ENCODE results near the gene DOCK9.

The DOCK9 gene

GRCh38 chr13:98800078-98800477 lies 177.8 kb downstream of the DOCK9 start:
- Histone ChIP-seq H3K27me3 (ENCODE audit: control insufficient read depth, insufficient read depth, low read length) (no peaks in the 10 kb centered on the region), H3K9me3 (ENCODE audit: control insufficient read depth, low read length) (no peaks in the 10 kb centered on the region), H3K4me1 (ENCODE audit: control insufficient read depth, insufficient read depth, low read length) (peaks cover 11% of the 10 kb centered on the region), H3K4me3 (ENCODE audit: low read length) (no peak overlapping the region), H3K36me3 (ENCODE audit: control insufficient read depth, insufficient read depth, low read length) (peaks cover 6% of the 10 kb centered on the region), H3K9ac (ENCODE audit: low read length) (no peak overlapping the region)

- no peaks in the 10 kb centered on the region for H3K36me3 ChIP-seq (ENCODE audit: control insufficient read depth, insufficient read depth, low read length)
- H3K27me3 ChIP-seq (ENCODE audit: control insufficient read depth, insufficient read depth, low read length), result no peaks in the 10 kb centered on the region
- H3K4me1 ChIP-seq (ENCODE audit: control insufficient read depth, insufficient read depth, low read length), result peaks cover 11% of the 10 kb centered on the region
- H3K4me3 ChIP-seq (ENCODE audit: low read length), result no peak overlapping the region
- H3K9ac ChIP-seq (ENCODE audit: low read length), result no peak overlapping the region
- no peaks in the 10 kb centered on the region for H3K9me3 ChIP-seq (ENCODE audit: control insufficient read depth, low read length)
Measured at GRCh38 chr13:98798849-98799645, 178.8 kb downstream of the DOCK9 start.

- Histone ChIP-seq H3K36me3 (ENCODE audit: control insufficient read depth, insufficient read depth, low read length) (no peaks in the 10 kb centered on the region), H3K9me3 (ENCODE audit: control insufficient read depth, low read length) (no peaks in the 10 kb centered on the region), H3K27me3 (ENCODE audit: control insufficient read depth, insufficient read depth, low read length) (no peaks in the 10 kb centered on the region), H3K4me1 (ENCODE audit: control insufficient read depth, insufficient read depth, low read length) (peaks cover 2% of the 10 kb centered on the region), H3K9ac (ENCODE audit: low read length) (no peak overlapping the region), H3K4me3 (ENCODE audit: low read length) (no peak overlapping the region)
Measured at GRCh38 chr13:98797456-98797855, 180.4 kb downstream of the DOCK9 start.

DNA sequence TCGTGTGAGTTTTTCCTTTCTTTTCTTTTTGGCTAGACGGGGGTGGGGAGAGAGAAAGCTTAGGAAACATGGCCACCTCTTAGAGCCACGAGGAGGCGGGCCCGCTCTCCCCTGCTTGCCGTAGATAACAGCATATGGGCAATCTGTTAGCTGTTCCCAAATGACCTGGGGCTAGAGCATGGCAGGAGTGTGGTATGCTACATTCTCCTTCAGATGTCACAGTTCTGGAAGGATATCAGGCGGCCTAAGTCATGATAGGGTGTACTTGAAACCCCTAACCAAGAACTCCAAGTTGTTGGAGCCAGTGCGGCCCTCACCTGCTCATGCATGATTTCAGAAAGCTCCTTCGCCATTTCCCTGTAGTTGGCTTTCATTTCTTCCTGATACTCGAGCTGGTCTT lies 181.1 kb downstream of the DOCK9 start:
- no peaks in the 10 kb centered on the region for H3K9me3 ChIP-seq (ENCODE audit: control insufficient read depth, low read length)
- H3K9ac ChIP-seq (ENCODE audit: low read length), result no peak overlapping the region
- no peaks in the 10 kb centered on the region for H3K36me3 ChIP-seq (ENCODE audit: control insufficient read depth, insufficient read depth, low read length)
- no peak overlapping the region for H3K4me3 ChIP-seq (ENCODE audit: low read length)
- no peaks in the 10 kb centered on the region for H3K4me1 ChIP-seq (ENCODE audit: control insufficient read depth, insufficient read depth, low read length)
- no peaks in the 10 kb centered on the region for H3K27me3 ChIP-seq (ENCODE audit: control insufficient read depth, insufficient read depth, low read length)

DNA sequence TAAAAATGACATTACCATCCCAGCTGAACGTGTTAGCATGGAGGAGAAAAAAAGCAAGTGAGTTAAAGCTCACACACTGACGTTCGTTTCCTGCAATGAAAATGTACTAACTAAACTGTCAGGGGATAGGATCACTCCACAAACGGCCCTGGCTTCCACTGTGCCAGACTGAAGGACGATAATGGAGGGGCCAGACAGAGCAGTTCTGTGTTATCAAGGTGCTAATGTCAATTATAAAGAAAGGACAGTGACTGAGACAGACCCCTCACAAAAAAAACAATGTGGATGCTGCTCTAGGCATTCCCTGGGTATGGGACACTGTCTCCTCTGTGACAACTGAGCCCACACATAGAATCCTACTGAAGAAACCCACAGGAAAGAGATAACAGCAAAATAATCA lies 181.7 kb downstream of the DOCK9 start:
- no peaks in the 10 kb centered on the region for H3K4me1 ChIP-seq (ENCODE audit: control insufficient read depth, insufficient read depth, low read length)
- no peaks in the 10 kb centered on the region for H3K36me3 ChIP-seq (ENCODE audit: control insufficient read depth, insufficient read depth, low read length)
- H3K4me3 ChIP-seq (ENCODE audit: low read length), result no peak overlapping the region

GRCh38 chr13:98795220-98795619 lies 182.6 kb downstream of the DOCK9 start:
- no peaks in the 10 kb centered on the region for H3K36me3 ChIP-seq (ENCODE audit: control insufficient read depth, insufficient read depth, low read length)
- no peaks in the 10 kb centered on the region for H3K9me3 ChIP-seq (ENCODE audit: control insufficient read depth, low read length)

More for the DNA sequence above, 181.7 kb downstream of the DOCK9 start:
- Histone ChIP-seq H3K9ac (ENCODE audit: low read length) (no peak overlapping the region), H3K9me3 (ENCODE audit: control insufficient read depth, low read length) (no peaks in the 10 kb centered on the region), H3K27me3 (ENCODE audit: control insufficient read depth, insufficient read depth, low read length) (no peaks in the 10 kb centered on the region)

GRCh38 chr13:98794498-98794897 lies 183.4 kb downstream of the DOCK9 start:
- H3K36me3 ChIP-seq (ENCODE audit: control insufficient read depth, insufficient read depth, low read length), result no peaks in the 10 kb centered on the region
- H3K9ac ChIP-seq (ENCODE audit: low read length), result no peak overlapping the region
- no peaks in the 10 kb centered on the region for H3K9me3 ChIP-seq (ENCODE audit: control insufficient read depth, low read length)
- H3K4me3 ChIP-seq (ENCODE audit: low read length), result no peak overlapping the region
- H3K27me3 ChIP-seq (ENCODE audit: control insufficient read depth, insufficient read depth, low read length), result no peaks in the 10 kb centered on the region
- H3K4me1 ChIP-seq (ENCODE audit: control insufficient read depth, insufficient read depth, low read length), result no peaks in the 10 kb centered on the region

More at GRCh38 chr13:98795220-98795619, 182.6 kb downstream of the DOCK9 start:
- no peaks in the 10 kb centered on the region for H3K4me1 ChIP-seq (ENCODE audit: control insufficient read depth, insufficient read depth, low read length)
- no peaks in the 10 kb centered on the region for H3K27me3 ChIP-seq (ENCODE audit: control insufficient read depth, insufficient read depth, low read length)
- no peak overlapping the region for H3K4me3 ChIP-seq (ENCODE audit: low read length)
- H3K9ac ChIP-seq (ENCODE audit: low read length), result no peak overlapping the region

- H3K9ac ChIP-seq (ENCODE audit: low read length), result no peak overlapping the region
- no peaks in the 10 kb centered on the region for H3K4me1 ChIP-seq (ENCODE audit: control insufficient read depth, insufficient read depth, low read length)
- no peaks in the 10 kb centered on the region for H3K36me3 ChIP-seq (ENCODE audit: control insufficient read depth, insufficient read depth, low read length)
- H3K9me3 ChIP-seq (ENCODE audit: control insufficient read depth, low read length), result no peaks in the 10 kb centered on the region
- no peaks in the 10 kb centered on the region for H3K27me3 ChIP-seq (ENCODE audit: control insufficient read depth, insufficient read depth, low read length)
- no peak overlapping the region for H3K4me3 ChIP-seq (ENCODE audit: low read length)
Measured at GRCh38 chr13:98792785-98793495, 184.9 kb downstream of the DOCK9 start.

DNA sequence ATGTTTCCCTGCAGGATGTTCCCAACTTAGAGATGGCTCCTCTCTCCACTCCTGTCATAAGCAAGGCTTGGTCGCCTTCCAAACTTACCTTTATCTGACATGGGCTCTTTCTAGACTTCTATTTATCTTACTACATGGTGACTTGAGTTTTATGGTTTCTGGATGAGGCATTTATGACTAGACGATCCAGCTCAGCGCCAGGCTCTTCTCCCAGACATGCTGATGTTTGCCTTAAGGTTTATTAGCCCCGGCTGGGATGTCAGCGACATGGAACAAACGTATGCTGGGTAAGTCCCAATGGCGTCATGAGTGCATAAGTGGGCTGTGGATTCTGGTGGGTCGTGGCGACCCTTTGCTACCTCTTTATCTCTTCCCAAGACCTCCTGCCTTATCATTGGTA lies 185.5 kb downstream of the DOCK9 start:
- Histone ChIP-seq H3K9me3 (ENCODE audit: control insufficient read depth, low read length) (no peaks in the 10 kb centered on the region), H3K27me3 (ENCODE audit: control insufficient read depth, insufficient read depth, low read length) (peaks cover 3% of the 10 kb centered on the region), H3K9ac (ENCODE audit: low read length) (no peak overlapping the region), H3K4me1 (ENCODE audit: control insufficient read depth, insufficient read depth, low read length) (no peaks in the 10 kb centered on the region), H3K4me3 (ENCODE audit: low read length) (no peak overlapping the region), H3K36me3 (ENCODE audit: control insufficient read depth, insufficient read depth, low read length) (no peaks in the 10 kb centered on the region)

- no peaks in the 10 kb centered on the region for H3K4me1 ChIP-seq (ENCODE audit: control insufficient read depth, insufficient read depth, low read length)
- H3K27me3 ChIP-seq (ENCODE audit: control insufficient read depth, insufficient read depth, low read length), result peaks cover 3% of the 10 kb centered on the region
- H3K36me3 ChIP-seq (ENCODE audit: control insufficient read depth, insufficient read depth, low read length), result no peaks in the 10 kb centered on the region
Measured at GRCh38 chr13:98791611-98792010, 186.3 kb downstream of the DOCK9 start.

DNA sequence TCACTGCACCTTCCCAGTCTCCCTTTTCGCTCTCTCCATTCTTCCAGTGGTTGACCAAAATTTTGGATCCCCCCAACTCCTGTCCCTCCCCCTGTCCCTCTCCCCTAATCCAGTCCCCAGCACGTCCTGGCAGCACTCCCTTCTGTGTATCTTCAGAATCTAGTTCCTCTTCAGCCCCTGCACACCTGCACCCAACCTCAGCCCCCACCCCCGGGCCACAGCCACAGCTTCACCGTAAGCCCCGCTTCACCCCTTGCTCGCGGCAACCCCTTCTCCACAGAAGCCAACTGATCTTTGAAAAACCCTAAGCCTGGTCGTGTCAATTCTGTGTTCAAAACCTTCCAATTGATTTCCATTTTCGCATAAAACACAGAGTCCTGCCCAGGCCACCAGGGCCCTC lies 189.9 kb downstream of the DOCK9 start:
- Histone ChIP-seq H3K4me3 (ENCODE audit: low read length) (no peak overlapping the region), H3K36me3 (ENCODE audit: control insufficient read depth, insufficient read depth, low read length) (no peaks in the 10 kb centered on the region), H3K27me3 (ENCODE audit: control insufficient read depth, insufficient read depth, low read length) (peaks cover 3% of the 10 kb centered on the region), H3K9me3 (ENCODE audit: control insufficient read depth, low read length) (no peaks in the 10 kb centered on the region), H3K4me1 (ENCODE audit: control insufficient read depth, insufficient read depth, low read length) (no peaks in the 10 kb centered on the region), H3K9ac (ENCODE audit: low read length) (no peak overlapping the region)

More at GRCh38 chr13:98791611-98792010, 186.3 kb downstream of the DOCK9 start:
- Histone ChIP-seq H3K4me3 (ENCODE audit: low read length) (no peak overlapping the region), H3K9me3 (ENCODE audit: control insufficient read depth, low read length) (no peaks in the 10 kb centered on the region), H3K9ac (ENCODE audit: low read length) (no peak overlapping the region)

DNA sequence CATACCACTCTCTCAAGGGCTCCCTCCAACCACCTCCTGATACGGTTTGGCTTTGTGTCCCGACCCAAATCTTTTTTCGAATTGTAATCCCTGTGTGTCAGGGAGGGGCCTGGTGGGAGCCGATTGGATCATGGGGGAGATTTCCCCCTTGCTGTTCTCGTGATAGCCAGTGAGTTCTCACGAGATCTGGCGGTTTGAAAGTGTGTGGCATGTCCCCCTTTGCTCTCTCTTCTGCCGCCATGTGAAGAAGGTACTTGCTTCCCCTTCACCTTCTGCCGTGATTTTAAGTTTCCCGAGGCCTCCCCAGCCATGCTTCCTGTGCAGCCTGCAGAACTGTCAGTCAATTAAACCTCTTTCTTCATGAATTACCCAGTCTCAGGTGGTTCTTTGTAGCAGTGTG lies 190.7 kb downstream of the DOCK9 start:
- Histone ChIP-seq H3K4me1 (ENCODE audit: control insufficient read depth, insufficient read depth, low read length) (no peaks in the 10 kb centered on the region), H3K36me3 (ENCODE audit: control insufficient read depth, insufficient read depth, low read length) (no peaks in the 10 kb centered on the region), H3K27me3 (ENCODE audit: control insufficient read depth, insufficient read depth, low read length) (peaks cover 3% of the 10 kb centered on the region), H3K9ac (ENCODE audit: low read length) (no peak overlapping the region), H3K9me3 (ENCODE audit: control insufficient read depth, low read length) (no peaks in the 10 kb centered on the region), H3K4me3 (ENCODE audit: low read length) (no peak overlapping the region)
